SK-N-SH (cell line): Measurements from ENCODE around the gene WDR82. TPM values are rescaled to one million over a fixed set of nuclear protein-coding genes. Genes with fewer than 3 reads are reported as not detected.
A peak's percentile ranks its signal among the peaks of the same experiment; 100 is the strongest.

Experiments
- CTCF ChIA-PET: fragments of 300-600, 350-600 bp; formaldehyde crosslinking; extraction: SDS; loops from one replicate; lab custom pipeline; 2021; lab: Yijun Ruan, JAX
- POLR2A ChIA-PET: fragments of 350-600 bp; sonication (Branson Sonifier 250); formaldehyde crosslinking; extraction: SDS; loops from one replicate; lab custom pipeline; 2020; ENCODE audit warnings: antibody characterized with exemption, inconsistent platforms; lab: Yijun Ruan, JAX
- DNase-seq: peaks from one replicate; pipeline ENCODE4 v3.0.0; 2012
- H2AFZ ChIP-seq: fragments of 200-600 bp; sonication (generic); 2 replicates; pipeline ENCODE4 v1.8.1; 2016; ENCODE audit warnings: antibody characterized with exemption, mild to moderate bottlenecking, low read depth
- H3F3A ChIP-seq: fragments of 200-600 bp; sonication (generic); replicated peaks from 2 replicates; pipeline ENCODE3; 2016; ENCODE audit warnings: antibody characterized with exemption, mild to moderate bottlenecking; ENCODE audit not compliant: insufficient read depth
- H3K27ac ChIP-seq, 2 experiments: fragments of 200-500 bp in 1 of 2; fragments of 200-600 bp in 1 of 2; sonication (Bioruptor generic) in 1 of 2; sonication (generic), shearing (Covaris generic) in 1 of 2; 2 replicates each; pipeline versions ENCODE4 v1.5.1 to v1.6.1; 2014 to 2016; ENCODE audit warnings: low read depth in 2 of 2, inconsistent platforms in 1 of 2, low read length in 1 of 2, mild to moderate bottlenecking in 1 of 2, mixed read lengths in 1 of 2
- H3K27me3 ChIP-seq: fragments of 200-600 bp; sonication (generic), shearing (Covaris generic); 2 replicates; pipeline ENCODE4 v1.6.1; 2016; ENCODE audit warnings: mixed run types; ENCODE audit not compliant: insufficient read depth
- H3K36me3 ChIP-seq, 2 experiments: fragments of 200-500 bp in 1 of 2; fragments of 200-600 bp in 1 of 2; sonication (Bioruptor generic) in 1 of 2; sonication (generic) in 1 of 2; replicated peaks in 1 of 2; 2 replicates each; pipeline versions ENCODE3 to v1.5.1; 2014 to 2016; ENCODE audit warnings: low read length in 1 of 2, mild to moderate bottlenecking in 1 of 2; ENCODE audit not compliant: insufficient read depth in 2 of 2, control insufficient read depth in 1 of 2
- H3K4me1 ChIP-seq, 2 experiments: fragments of 200-500 bp in 1 of 2; fragments of 200-600 bp in 1 of 2; sonication (Bioruptor generic) in 1 of 2; sonication (generic), shearing (Covaris generic) in 1 of 2; 2 replicates each; pipeline versions ENCODE4 v1.5.1 to v1.6.1; 2014 to 2016; ENCODE audit warnings: low read depth in 1 of 2, low read length in 1 of 2, mixed run types in 1 of 2; ENCODE audit not compliant: insufficient read depth in 2 of 2, control insufficient read depth in 1 of 2
- H3K4me2 ChIP-seq: fragments of 200-600 bp; sonication (generic), shearing (Covaris generic); 2 replicates; pipeline ENCODE4 v1.6.1; 2017; ENCODE audit warnings: mixed run types
- H3K4me3 ChIP-seq, 2 experiments: fragments of 200-500 bp in 1 of 2; fragments of 200-600 bp in 1 of 2; sonication (Bioruptor generic) in 1 of 2; sonication (generic), shearing (Covaris generic) in 1 of 2; 2 replicates each; pipeline versions ENCODE4 v1.5.1 to v1.8.1; 2014 to 2016; ENCODE audit warnings: low read depth in 2 of 2, inconsistent platforms in 1 of 2, low read length in 1 of 2, mild to moderate bottlenecking in 1 of 2, mixed read lengths in 1 of 2, moderate library complexity in 1 of 2
- H3K79me2 ChIP-seq: fragments of 200-600 bp; sonication (generic); 2 replicates; pipeline ENCODE4 v1.8.1; 2017; ENCODE audit warnings: mild to moderate bottlenecking; ENCODE audit not compliant: insufficient read depth
- H3K9ac ChIP-seq: fragments of 200-600 bp; sonication (generic); 2 replicates; pipeline ENCODE4 v1.6.1; 2017; ENCODE audit warnings: mixed run types
- H3K9me2 ChIP-seq: fragments of 200-600 bp; sonication (generic); 2 replicates; pipeline ENCODE4 v1.6.1; 2017; ENCODE audit warnings: mixed run types
- H3K9me3 ChIP-seq: fragments of 200-600 bp; sonication (generic); 2 replicates; pipeline ENCODE4 v1.6.1; 2017; ENCODE audit warnings: mixed run types, mild to moderate bottlenecking, moderate library complexity
- H4K20me1 ChIP-seq: fragments of 200-600 bp; sonication (generic); 2 replicates; pipeline ENCODE4 v1.6.1; 2017; ENCODE audit warnings: mild to moderate bottlenecking, mixed run types; ENCODE audit not compliant: insufficient read depth
- CHD2 ChIP-seq: fragments of 150-350 bp; IDR thresholded peaks from 2 replicates; pipeline ENCODE4 v1.6.1; 2018; ENCODE audit warnings: low read length; ENCODE audit not compliant: partially characterized antibody
- CTCF ChIP-seq: fragments of 200-600 bp; sonication (generic); IDR thresholded peaks from 2 replicates; pipeline ENCODE4 v1.6.1; 2017; ENCODE audit warnings: antibody characterized with exemption, mild to moderate bottlenecking, moderate library complexity
- ELF1 ChIP-seq: IDR thresholded peaks from 2 replicates; pipeline ENCODE4 v1.4.0; 2012
- FOSL2 ChIP-seq: IDR thresholded peaks from 2 replicates; pipeline ENCODE4 v1.4.0; 2012; ENCODE audit warnings: low read depth, mild to moderate bottlenecking, moderate library complexity, borderline replicate concordance
- IRF3 ChIP-seq: fragments of 150-350 bp; IDR thresholded peaks from 2 replicates; pipeline ENCODE4 v1.6.1; 2016; ENCODE audit warnings: mild to moderate bottlenecking, low read depth, low read length
- JUND ChIP-seq: IDR thresholded peaks from 2 replicates; pipeline ENCODE4 v1.4.0; 2012
- NRF1 ChIP-seq: IDR thresholded peaks from 2 replicates; pipeline ENCODE4 v1.6.1; 2012; ENCODE audit warnings: low read depth, mild to moderate bottlenecking, low read length
- PBX3 ChIP-seq: IDR thresholded peaks from 2 replicates; pipeline ENCODE4; 2012
- POLR2AphosphoS5 ChIP-seq: IDR thresholded peaks from 2 replicates; pipeline ENCODE4 v1.6.1; 2012; ENCODE audit warnings: low read depth, low read length
- RCOR1 ChIP-seq: fragments of 150-350 bp; IDR thresholded peaks from 2 replicates; pipeline ENCODE4 v1.6.1; 2017; ENCODE audit warnings: antibody characterized with exemption, low read length
- RFX5 ChIP-seq: IDR thresholded peaks from 2 replicates; pipeline ENCODE4 v1.6.1; 2012; ENCODE audit warnings: mild to moderate bottlenecking, improper control_type of control experiment, low read length
- RXRA ChIP-seq: IDR thresholded peaks from 2 replicates; pipeline ENCODE4 v1.4.0; 2012; ENCODE audit warnings: low read depth, mild to moderate bottlenecking, borderline replicate concordance
- SMC3 ChIP-seq: IDR thresholded peaks from 2 replicates; pipeline ENCODE4 v1.6.1; 2012; ENCODE audit warnings: low read depth, low read length, improper control_type of control experiment
- TEAD4 ChIP-seq: IDR thresholded peaks from 2 replicates; pipeline ENCODE4 v1.4.0; 2012; ENCODE audit warnings: mild to moderate bottlenecking, borderline replicate concordance; ENCODE audit not compliant: insufficient read depth
- USF1 ChIP-seq: IDR thresholded peaks from 2 replicates; pipeline ENCODE4 v1.4.0; 2012; ENCODE audit warnings: low read depth, borderline replicate concordance
- WGBS: methylation state at CpG from one replicate; pipeline ENCODE4 v1.1.6; 2017; ENCODE audit warnings: low lambda C conversion rate; 5-methylcytosine and 5-hydroxymethylcytosine counted together
- polyA plus RNA-seq, 3 experiments: library from polyadenylated mRNA; depleted of rRNA; stranded (reverse); fragments of >200 nt; gene quantifications; 2 replicates each; pipeline ENCODE4 v1.2.3, GENCODE V29; 2012
- TF ChIP-seq, protein P1 (sequence below): IDR thresholded peaks from 2 replicates; pipeline ENCODE4 v1.4.0; 2012; ENCODE audit warnings: low read depth, borderline replicate concordance
- TF ChIP-seq, protein P2 (sequence below): IDR thresholded peaks from 2 replicates; pipeline ENCODE4 v1.4.0; 2012; ENCODE audit warnings: low read depth

WDR82 gene
- polyA plus RNA-seq, 1 of the 3 experiments (the other 2 are of a cell fraction): 41.2 TPM

DNA sequence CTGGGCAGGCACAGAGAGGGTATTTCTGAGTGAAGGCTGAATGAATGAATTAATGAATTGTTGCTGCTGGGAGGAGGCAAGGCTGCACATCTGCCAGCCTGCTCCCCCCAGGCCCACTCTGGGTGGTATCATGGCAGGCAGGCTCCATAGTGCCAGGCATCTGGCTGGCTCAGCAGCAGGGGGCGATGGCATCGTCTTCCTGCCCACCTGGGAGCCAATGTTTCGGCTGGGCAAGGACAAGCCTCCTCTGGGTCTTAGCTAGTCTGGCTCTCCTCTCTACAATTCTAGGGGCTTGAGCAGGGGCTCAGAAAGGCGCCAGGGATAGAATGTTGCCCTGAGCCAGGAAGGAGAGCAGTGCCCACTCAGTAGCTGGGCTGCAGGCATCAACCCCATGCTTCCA, 51.3 kb downstream of the WDR82 start:
- CTCF ChIA-PET: interaction anchor here (0.8 to 16.1 kb wide), 4 partner anchors 7 to 221 kb away, joined by 3 to 257 read pairs (median 56); partner anchors contain the start of genes TWF2 and WDR82

More for the DNA sequence above, 51.3 kb downstream of the WDR82 start:
- Histone ChIP-seq H3K27me3 (no peaks in the 10 kb centered on the region), H3F3A (no peaks in the 10 kb centered on the region), H3K9me3 (no peaks in the 10 kb centered on the region), H3K9ac (no peak overlapping the region), H3K36me3 (peaks cover 10 to 37% of the 10 kb centered on the region in 2 experiments), H3K27ac (no peak overlapping the region), H3K9me2 (no peaks in the 10 kb centered on the region), H3K4me1 (no peaks in the 10 kb centered on the region), H2AFZ (no peak overlapping the region), H4K20me1 (peaks cover 14% of the 10 kb centered on the region), H3K4me3 (no peak overlapping the region), H3K4me2 (no peak overlapping the region), H3K79me2 (peaks cover 5% of the 10 kb centered on the region; the same call in 1 of the 2 replicates)
- WGBS: 94% methylated on average over 3 of the region's 4 CpGs
- no peak for DNase-seq
- TF ChIP-seq RFX5: no peak
- no peak for TF ChIP-seq FOSL2
- TF ChIP-seq SMC3: no peak
- no peak for TF ChIP-seq JUND
- TF ChIP-seq, protein P1, sequence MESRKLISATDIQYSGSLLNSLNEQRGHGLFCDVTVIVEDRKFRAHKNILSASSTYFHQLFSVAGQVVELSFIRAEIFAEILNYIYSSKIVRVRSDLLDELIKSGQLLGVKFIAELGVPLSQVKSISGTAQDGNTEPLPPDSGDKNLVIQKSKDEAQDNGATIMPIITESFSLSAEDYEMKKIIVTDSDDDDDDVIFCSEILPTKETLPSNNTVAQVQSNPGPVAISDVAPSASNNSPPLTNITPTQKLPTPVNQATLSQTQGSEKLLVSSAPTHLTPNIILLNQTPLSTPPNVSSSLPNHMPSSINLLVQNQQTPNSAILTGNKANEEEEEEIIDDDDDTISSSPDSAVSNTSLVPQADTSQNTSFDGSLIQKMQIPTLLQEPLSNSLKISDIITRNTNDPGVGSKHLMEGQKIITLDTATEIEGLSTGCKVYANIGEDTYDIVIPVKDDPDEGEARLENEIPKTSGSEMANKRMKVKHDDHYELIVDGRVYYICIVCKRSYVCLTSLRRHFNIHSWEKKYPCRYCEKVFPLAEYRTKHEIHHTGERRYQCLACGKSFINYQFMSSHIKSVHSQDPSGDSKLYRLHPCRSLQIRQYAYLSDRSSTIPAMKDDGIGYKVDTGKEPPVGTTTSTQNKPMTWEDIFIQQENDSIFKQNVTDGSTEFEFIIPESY: no peak
- no peak for TF ChIP-seq IRF3
- 0 out of 2 replicates have a peak, but pooled peaks have one; percentile 7 for TF ChIP-seq POLR2AphosphoS5
- no peak for TF ChIP-seq CHD2
- no peak for TF ChIP-seq TEAD4
- TF ChIP-seq PBX3: no peak
- TF ChIP-seq, protein P2, sequence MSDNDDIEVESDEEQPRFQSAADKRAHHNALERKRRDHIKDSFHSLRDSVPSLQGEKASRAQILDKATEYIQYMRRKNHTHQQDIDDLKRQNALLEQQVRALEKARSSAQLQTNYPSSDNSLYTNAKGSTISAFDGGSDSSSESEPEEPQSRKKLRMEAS: no peak
- TF ChIP-seq CTCF: 0 out of 2 replicates have a peak, but pooled peaks have one; percentile 12
- no peak for TF ChIP-seq RCOR1
- TF ChIP-seq RXRA: no peak
- TF ChIP-seq NRF1: no peak
- TF ChIP-seq USF1: no peak
- TF ChIP-seq ELF1: no peak
- POLR2A ChIA-PET: no interaction called here
